ENCODE measurements around the gene PCDHGB3.
"Not testable (repeated sequence)": the region's sequence is repeated elsewhere in the genome, so short reads cannot be mapped to it uniquely, and the experiment has no call there.

PCDHGB3 gene

DNA sequence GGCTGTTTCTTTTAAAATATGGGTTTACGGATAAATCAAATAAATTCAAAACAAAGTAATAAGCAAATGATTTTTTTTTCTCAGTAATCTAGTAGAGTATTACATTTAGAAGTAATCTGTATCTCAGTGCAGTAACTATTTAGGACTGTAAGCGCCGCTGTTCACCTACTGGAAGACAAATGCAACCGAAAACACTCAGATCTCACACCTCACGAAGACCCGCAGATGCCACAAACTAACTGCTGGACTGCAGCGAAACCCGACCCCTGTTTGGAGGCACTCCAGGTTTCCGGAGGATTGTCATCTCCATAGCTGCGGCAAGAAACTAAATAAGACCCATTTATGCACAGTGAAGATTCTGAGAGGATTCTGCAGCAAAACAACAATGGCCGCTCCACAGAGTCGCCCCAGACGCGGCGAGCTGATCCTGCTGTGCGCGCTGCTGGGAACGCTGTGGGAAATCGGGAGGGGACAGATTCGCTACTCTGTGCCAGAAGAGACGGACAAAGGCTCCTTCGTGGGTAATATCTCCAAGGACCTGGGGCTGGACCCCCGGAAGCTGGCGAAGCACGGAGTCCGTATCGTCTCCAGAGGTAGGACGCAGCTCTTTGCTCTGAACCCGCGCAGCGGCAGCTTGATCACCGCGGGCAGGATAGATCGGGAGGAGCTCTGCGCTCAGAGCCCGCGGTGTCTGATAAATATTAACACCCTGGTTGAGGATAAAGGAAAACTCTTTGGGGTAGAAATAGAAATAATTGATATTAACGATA lies 22.6 kb downstream of the PCDHGB3 start, which contains the start of gene PCDHGA8:
PCDHGA8 (plus strand) TSS at position 205 of the 770 bp plus-strand sequence; CDS start at position 386, 181 bp downstream.
- DNase-seq (ENCODE audit: low spot score), result peak; percentile 38

DNA sequence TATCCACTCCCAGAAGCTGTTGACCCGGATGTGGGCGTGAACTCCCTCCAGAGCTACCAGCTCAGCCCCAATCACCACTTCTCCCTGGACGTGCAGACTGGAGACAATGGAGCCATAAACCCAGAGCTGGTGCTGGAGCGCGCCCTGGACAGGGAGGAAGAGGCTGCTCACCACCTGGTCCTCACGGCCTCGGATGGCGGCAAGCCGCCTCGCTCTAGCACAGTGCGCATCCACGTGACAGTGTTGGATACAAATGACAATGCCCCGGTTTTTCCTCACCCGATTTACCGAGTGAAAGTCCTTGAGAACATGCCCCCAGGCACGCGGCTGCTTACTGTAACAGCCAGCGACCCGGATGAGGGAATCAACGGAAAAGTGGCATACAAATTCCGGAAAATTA lies 23.2 kb downstream of the PCDHGB3 start:
- no peak for DNase-seq (ENCODE audit: low spot score)

DNA sequence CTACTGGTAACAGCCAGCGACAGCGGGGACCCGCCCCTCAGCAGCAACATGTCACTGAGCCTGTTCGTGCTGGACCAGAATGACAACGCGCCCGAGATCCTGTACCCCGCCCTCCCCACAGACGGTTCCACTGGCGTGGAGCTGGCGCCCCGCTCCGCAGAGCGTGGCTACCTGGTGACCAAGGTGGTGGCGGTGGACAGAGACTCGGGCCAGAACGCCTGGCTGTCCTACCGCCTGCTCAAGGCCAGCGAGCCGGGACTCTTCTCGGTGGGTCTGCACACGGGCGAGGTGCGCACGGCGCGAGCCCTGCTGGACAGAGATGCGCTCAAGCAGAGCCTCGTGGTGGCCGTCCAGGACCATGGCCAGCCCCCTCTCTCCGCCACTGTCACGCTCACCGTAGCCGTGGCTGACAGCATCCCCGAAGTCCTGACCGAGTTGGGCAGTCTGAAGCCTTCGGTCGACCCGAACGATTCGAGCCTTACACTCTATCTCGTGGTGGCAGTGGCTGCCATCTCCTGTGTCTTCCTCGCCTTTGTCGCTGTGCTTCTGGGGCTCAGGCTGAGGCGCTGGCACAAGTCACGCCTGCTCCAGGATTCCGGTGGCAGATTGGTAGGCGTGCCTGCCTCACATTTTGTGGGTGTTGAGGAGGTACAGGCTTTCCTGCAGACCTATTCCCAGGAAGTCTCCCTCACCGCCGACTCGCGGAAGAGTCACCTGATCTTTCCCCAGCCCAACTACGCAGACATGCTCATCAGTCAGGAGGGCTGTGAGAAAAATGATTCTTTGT lies 24.6 kb downstream of the PCDHGB3 start:
- DNase-seq (ENCODE audit: low spot score), result not testable (repeated sequence)

DNA sequence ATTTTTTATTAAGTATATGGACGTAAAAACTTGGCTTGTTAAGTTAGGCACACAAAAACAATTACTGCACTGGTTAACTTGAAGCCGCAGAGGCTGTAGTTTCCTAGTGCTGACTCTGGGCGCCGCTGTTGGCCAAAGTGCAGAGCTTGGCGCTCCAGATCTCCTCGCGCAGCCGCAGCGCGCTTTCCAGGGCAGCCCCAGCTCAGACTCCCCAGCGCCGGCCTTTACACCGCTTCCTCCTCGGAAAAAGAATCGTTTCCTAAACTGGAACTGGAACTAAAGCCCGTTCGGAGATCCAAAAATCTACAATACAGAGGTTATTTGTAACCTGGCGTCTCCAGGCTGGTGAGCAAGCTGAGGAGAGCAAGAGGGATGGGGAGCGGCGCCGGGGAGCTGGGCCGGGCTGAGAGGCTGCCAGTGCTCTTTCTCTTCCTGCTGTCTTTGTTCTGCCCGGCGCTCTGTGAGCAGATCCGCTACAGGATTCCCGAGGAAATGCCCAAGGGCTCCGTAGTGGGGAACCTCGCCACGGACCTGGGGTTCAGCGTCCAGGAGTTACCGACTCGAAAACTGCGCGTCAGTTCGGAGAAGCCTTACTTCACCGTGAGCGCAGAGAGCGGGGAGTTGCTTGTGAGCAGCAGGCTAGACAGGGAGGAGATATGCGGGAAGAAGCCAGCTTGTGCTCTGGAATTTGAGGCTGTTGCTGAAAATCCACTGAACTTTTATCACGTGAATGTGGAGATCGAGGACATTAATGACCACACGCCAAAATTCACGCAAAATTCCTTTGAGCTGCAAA lies 27.9 kb downstream of the PCDHGB3 start, which contains the start of gene PCDHGB5:
PCDHGB5 (plus strand) TSS at position 192 of the 796 bp plus-strand sequence; CDS start at position 373, 181 bp downstream.
- peak; percentile 50 for DNase-seq (ENCODE audit: low spot score)

DNA sequence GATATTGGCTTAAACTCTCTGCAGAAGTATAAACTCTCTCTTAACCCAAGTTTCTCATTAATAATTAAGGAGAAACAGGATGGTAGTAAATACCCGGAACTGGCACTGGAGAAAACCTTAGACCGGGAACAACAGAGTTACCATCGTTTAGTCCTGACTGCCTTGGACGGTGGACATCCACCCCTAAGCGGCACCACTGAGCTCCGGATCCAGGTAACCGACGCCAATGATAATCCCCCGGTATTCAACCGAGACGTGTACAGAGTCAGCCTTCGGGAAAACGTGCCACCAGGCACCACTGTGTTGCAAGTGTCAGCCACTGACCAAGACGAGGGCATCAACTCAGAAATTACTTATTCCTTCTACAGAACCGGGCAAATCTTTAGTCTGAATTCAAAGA lies 28.6 kb downstream of the PCDHGB3 start:
- DNase-seq (ENCODE audit: low spot score), result no peak

DNA sequence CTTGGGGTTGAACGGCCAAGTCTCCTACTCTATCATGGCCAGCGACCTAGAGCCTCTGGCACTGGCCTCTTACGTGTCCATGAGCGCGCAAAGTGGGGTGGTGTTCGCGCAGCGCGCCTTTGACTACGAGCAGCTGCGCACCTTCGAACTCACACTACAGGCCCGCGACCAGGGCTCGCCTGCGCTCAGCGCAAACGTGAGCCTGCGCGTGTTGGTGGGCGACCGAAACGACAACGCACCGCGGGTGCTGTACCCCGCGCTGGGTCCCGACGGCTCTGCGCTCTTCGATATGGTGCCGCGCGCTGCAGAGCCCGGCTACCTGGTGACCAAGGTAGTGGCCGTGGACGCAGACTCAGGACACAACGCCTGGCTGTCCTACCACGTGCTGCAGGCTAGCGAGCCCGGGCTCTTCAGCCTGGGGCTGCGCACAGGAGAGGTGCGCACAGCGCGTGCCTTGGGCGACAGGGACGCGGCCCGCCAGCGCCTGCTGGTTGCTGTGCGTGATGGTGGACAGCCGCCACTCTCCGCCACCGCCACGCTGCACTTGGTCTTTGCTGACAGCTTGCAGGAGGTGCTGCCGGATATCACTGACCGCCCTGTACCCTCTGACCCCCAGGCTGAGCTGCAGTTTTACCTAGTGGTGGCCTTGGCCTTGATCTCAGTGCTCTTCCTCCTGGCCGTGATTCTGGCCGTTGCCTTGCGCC lies 29.7 kb downstream of the PCDHGB3 start:
- DNase-seq (ENCODE audit: low spot score), result no peak

DNA sequence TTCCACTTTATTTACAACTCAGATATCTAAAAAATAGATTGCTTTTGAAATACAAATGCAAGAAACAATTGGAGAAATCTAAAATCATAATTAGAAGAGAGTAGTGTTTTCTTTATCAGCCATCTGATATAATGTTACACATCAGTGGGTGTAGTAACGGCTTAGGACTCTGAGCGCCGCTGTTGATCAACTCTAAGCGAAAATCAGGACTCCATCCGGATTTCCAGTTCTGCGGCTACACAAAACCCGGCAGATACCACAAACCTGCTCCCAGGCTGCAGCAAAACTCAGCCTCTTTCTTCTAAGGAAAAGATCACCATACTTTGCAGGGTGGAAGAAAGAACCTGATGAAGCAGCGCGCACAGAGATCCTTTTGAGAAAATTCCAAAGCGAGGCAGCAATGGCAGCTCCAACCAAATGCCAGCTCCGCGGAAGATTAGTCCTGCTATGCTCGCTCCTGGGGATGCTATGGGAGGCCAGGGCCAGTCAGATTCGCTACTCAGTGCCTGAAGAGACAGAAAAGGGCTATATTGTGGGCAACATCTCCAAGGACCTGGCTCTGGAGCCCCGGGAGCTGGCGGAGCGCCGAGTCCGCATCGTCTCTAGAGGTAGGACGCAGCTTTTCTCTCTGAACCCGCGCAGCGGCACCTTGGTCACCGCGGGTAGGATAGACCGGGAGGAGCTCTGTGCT lies 32.7 kb downstream of the PCDHGB3 start, which contains the start of gene PCDHGA9:
PCDHGA9 (plus strand) TSS at position 226 of the 691 bp plus-strand sequence; CDS start at position 401, 175 bp downstream.
- peak; percentile 55 for DNase-seq (ENCODE audit: low spot score)

DNA sequence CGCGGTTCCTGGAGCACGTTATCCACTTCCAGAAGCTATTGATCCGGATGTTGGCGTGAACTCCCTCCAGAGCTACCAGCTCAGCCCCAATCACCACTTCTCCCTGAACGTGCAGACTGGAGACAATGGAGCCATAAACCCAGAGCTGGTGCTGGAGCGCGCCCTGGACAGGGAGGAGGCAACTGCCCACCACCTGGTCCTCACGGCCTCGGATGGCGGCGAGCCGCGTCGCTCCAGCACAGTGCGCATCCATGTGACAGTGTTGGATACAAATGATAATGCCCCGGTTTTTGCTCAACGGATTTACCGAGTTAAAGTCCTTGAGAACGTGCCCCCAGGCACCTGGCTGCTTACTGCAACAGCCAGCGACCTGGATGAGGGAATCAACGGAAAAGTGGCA lies 33.3 kb downstream of the PCDHGB3 start:
- DNase-seq (ENCODE audit: low spot score), result no peak

DNA sequence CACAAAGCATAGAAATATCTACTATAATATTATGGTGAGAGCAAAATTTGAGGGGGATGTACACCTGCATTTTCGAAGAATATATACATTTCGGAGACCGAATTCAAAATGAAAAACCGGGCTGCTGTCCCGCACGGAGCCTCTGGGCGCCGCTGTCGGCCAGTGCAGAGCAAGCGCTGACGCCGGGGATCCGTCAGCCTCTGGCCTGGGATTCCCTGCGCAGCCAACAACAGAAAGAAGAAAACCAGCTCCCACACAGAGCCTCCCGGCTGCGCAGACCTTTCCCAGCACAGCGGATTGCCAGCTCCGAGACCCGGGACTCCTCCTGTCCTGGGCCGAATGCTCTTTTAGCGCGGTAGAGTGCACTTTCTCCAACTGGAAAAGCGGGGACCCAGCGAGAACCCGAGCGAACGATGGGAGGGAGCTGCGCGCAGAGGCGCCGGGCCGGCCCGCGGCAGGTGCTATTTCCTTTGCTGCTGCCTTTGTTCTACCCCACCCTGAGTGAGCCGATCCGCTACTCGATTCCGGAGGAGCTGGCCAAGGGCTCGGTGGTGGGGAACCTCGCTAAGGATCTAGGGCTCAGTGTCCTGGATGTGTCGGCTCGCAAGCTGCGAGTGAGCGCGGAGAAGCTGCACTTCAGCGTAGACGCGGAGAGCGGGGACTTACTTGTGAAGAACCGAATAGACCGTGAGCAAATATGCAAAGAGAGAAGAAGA lies 37.9 kb downstream of the PCDHGB3 start, which contains the start of gene PCDHGB6:
PCDHGB6 (plus strand) TSS at position 232 of the 716 bp plus-strand sequence; CDS start at position 414, 182 bp downstream.
- DNase-seq (ENCODE audit: low spot score), result not testable (repeated sequence)

DNA sequence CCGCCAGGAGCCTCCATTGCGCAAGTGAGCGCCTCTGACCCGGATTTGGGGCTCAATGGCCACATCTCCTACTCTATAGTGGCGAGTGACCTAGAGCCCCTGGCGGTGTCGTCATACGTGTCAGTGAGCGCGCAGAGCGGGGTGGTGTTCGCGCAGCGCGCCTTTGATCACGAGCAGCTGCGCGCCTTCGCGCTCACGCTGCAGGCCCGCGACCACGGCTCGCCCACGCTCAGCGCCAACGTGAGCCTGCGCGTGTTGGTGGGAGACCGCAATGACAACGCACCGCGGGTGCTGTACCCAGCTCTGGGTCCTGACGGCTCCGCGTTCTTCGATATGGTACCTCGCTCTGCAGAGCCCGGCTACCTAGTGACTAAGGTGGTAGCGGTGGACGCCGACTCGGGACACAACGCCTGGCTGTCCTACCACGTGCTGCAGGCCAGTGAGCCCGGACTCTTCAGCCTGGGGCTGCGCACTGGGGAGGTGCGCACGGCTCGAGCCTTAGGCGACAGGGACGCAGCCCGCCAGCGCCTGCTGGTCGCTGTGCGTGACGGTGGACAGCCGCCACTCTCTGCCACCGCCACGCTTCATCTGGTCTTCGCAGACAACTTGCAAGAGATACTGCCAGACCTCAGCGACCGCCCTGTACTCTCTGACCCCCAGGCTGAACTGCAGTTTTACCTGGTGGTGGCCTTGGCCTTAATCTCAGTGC lies 39.7 kb downstream of the PCDHGB3 start:
- no peak for DNase-seq (ENCODE audit: low spot score)

DNA sequence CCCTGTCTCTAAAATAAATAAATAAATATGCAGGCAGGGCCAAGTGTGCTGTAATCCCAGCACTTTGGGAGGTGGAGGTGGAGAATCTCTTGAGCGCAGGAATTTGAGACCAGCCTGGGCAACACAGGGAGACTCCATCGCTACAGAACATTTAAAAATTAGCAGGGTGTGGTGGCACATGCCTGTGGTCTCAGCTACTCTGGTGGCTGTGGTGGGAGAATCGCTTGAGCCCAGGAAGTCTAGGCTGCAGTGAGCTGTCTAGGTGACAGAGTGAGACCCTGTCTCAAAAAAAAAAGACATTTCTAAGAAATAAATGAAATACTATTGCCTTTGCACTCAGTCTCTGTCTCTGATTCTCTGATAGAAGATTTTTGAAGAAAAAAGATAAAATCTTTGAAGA lies 41.5 kb downstream of the PCDHGB3 start:
- DNase-seq (ENCODE audit: low spot score), result no peak

DNA sequence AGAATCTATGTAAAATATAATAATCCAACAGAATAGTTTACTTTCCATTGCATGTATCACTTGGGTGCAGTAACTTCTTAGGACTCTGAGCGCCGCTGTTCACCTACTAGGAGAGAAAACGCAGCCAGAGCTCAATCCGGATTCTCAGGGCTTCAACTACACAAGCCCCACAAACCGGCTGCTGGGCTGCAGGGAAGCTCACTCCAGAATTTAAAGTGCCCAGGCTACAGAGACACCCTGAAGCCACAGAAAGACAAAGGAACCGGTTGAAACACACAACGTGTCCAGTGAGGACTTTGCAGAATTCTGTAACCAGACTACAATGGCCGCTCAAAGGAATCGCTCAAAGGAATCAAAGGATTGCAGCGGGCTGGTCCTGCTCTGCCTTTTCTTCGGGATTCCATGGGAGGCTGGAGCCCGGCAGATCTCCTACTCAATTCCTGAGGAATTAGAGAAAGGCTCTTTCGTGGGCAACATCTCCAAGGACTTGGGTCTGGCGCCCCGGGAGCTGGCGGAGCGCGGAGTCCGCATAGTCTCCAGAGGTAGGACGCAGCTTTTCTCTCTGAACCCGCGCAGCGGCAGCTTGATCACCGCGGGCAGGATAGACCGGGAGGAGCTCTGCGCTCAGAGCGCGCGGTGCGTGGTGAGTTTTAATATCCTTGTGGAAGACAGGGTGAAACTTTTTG lies 43.0 kb downstream of the PCDHGB3 start, which contains the start of gene PCDHGA10:
PCDHGA10 (plus strand) TSS at position 134 of the 686 bp plus-strand sequence; CDS start at position 323, 189 bp downstream.
- peak; percentile 78 for DNase-seq (ENCODE audit: low spot score)

DNA sequence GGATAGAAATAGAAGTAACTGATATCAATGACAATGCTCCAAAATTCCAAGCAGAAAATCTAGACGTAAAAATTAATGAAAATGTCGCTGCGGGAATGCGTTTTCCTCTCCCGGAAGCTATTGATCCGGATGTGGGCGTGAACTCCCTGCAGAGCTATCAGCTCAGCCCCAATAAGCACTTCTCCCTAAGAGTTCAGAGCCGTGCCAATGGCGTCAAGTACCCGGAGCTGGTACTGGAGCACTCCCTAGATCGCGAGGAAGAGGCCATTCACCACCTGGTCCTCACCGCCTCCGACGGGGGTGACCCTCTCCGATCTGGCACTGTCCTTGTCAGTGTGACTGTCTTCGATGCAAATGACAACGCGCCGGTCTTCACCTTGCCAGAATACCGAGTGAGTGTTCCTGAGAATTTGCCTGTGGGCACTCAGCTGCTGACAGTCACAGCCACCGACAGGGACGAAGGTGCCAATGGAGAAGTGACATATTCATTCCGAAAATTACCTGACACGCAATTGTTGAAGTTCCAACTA lies 43.6 kb downstream of the PCDHGB3 start:
- DNase-seq (ENCODE audit: low spot score), result no peak

DNA sequence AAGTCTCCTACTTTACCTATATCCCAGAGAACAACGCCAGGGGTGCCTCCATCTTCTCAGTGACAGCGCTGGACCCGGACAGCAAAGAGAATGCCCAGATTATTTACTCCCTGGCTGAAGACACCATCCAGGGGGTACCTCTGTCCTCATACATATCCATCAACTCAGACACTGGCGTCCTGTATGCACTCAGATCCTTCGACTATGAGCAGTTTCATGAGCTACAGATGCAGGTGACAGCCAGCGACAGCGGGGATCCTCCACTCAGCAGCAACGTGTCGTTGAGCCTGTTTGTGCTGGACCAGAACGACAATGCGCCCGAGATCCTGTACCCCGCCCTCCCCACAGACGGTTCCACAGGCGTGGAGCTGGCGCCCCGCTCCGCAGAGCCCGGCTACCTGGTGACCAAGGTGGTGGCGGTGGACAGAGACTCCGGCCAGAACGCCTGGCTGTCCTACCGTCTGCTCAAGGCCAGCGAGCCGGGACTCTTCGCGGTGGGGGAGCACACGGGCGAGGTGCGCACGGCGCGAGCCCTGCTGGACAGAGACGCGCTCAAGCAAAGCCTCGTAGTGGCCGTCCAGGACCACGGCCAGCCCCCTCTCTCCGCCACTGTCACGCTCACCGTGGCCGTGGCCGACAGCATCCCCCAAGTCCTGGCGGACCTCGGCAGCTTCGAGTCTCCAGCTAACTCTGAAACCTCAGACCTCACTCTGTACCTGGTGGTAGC lies 44.7 kb downstream of the PCDHGB3 start:
- DNase-seq (ENCODE audit: low spot score), result not testable (repeated sequence)

DNA sequence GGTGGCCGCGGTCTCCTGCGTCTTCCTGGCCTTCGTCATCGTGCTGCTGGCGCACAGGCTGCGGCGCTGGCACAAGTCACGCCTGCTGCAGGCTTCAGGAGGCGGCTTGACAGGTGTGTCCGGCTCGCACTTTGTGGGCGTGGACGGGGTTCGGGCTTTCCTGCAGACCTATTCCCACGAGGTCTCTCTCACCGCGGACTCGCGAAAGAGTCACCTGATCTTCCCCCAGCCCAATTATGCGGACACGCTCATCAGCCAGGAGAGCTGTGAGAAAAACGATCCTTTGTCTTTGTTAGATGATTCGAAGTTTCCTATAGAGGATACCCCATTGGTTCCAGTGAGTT lies 45.2 kb downstream of the PCDHGB3 start:
- not testable (repeated sequence) for DNase-seq (ENCODE audit: low spot score)

DNA sequence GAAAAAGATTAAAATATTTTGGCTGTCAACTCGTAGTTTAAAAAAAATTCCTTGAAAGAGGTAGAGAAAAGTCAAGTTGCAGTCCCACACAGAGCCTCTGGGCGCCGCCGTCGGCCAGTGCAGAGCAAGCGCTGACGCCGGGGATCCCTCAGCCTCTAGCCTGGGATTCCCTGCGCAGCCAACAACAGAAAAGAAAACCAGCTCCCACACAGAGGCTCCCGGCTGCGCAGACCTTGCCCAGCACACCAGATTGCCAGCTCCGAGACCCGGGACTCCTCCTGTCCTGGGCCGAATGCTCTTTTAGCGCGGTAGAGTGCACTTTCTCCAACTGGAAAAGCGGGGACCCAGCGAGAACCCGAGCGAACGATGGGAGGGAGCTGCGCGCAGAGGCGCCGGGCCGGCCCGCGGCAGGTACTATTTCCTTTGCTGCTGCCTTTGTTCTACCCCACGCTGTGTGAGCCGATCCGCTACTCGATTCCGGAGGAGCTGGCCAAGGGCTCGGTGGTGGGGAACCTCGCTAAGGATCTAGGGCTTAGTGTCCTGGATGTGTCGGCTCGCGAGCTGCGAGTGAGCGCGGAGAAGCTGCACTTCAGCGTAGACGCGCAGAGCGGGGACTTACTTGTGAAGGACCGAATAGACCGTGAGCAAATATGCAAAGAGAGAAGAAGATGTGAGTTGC lies 47.6 kb downstream of the PCDHGB3 start, which contains the start of gene PCDHGB7:
PCDHGB7 (plus strand) TSS at position 184 of the 679 bp plus-strand sequence; CDS start at position 367, 183 bp downstream.
- DNase-seq (ENCODE audit: low spot score), result peak; percentile 83

All from hepatic stellate cell (primary cell).